ENCODE results near the gene SPATA6. TPM values are rescaled to one million over a fixed set of nuclear protein-coding genes. Genes with fewer than 3 reads are reported as not detected.

The SPATA6 gene
- total and polyA plus RNA-seq, 2 of the 13 experiments (the other 11 are each of a cell fraction or from before 2014, with no cell fraction given): 0.81 to 3.3 TPM

DNA sequence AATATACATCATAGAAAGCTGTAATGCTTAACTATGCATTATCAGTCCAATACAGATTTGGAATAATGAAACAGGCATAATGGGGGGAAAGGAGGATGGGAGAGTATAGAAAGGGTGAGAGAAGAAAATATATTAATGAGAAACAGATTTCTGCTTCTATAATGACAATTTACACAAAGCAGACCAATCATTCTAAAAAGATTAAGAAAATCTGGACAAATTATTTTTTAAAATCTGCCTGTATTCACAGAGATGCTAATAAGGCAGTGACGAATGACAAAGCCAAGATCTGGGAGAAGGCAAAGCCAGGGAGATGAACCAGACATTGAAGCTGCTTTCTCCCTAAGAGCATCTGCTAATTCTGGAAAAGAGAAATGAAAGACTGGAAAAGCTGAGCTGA lies 50.0 kb downstream of the SPATA6 start:
- intact Hi-C loops (cut with micrococcal nuclease; ENCODE audit: unreplicated experiment) (no loop called here), in situ Hi-C loops (cut with HindIII; ENCODE audit: extremely low pct_ligation_motif_present, low pct_unique_long_range_greater_than_20kb) (no loop called here)
- Histone ChIP-seq H2AFZ (ENCODE audit: low read length) (no peak overlapping the region), H3K79me2 (ENCODE audit: insufficient read depth, low read length) (no peaks in the 10 kb centered on the region), H4K20me1 (ENCODE audit: insufficient read depth, low read length) (no peaks in the 10 kb centered on the region), H3K27me3 (ENCODE audit: control insufficient read depth in 1 of 2, insufficient read depth in 2 of 2, low read length in 2 of 2) (no peaks in the 10 kb centered on the region), H3K9ac (ENCODE audit: insufficient read depth, low read depth, low read length) (no peak overlapping the region), H3K4me2 (ENCODE audit: low read depth, low read length) (no peak overlapping the region), H3K27ac (ENCODE audit: extremely low read length, insufficient read depth, low read length) (no peak overlapping the region), H3K4me3 (replicated peaks in 1 of 3; ENCODE audit: insufficient read depth in 1 of 3, low read depth in 2 of 3, low read length in 3 of 3) (no peak overlapping the region), H3K4me1 (ENCODE audit: insufficient read depth, low read length) (no peaks in the 10 kb centered on the region), H3K9me3 (ENCODE audit: low read length) (no peaks in the 10 kb centered on the region), H3K36me3 (replicated peaks in 1 of 2; ENCODE audit: control insufficient read depth in 1 of 2, insufficient read depth in 2 of 2, low read length in 2 of 2) (no peaks in the 10 kb centered on the region)
- ATAC-seq: no peak
- no TSS peak for BruUV-seq (replicated peaks)
- POLR2A ChIA-PET: no interaction called here
- TF ChIP-seq ZNF546 (CRISPR knock-in tag; conservative IDR thresholded peaks at IDR 0.05) (no peak), ZNF205 (CRISPR knock-in tag; IDR thresholded peaks at IDR 0.05) (no peak), ZNF367 (CRISPR knock-in tag; IDR thresholded peaks at IDR 0.05; ENCODE audit: borderline replicate concordance) (no peak), HNRNPH1 (optimal IDR thresholded peaks at IDR 0.05; ENCODE audit: low read depth, low read length) (no peak), POLR2G (IDR thresholded peaks at IDR 0.05; ENCODE audit: low read depth, low read length) (no peak), ZNF598 (CRISPR knock-in tag; IDR thresholded peaks at IDR 0.05; ENCODE audit: borderline replicate concordance) (no peak), ZNF343 (CRISPR knock-in tag; IDR thresholded peaks at IDR 0.05) (no peak), MED8 (CRISPR knock-in tag; IDR thresholded peaks at IDR 0.05; ENCODE audit: insufficient replicate concordance) (no peak), SMC3 (IDR thresholded peaks at IDR 0.05; ENCODE audit: low read length) (no peak), ZNF674 (CRISPR knock-in tag; IDR thresholded peaks at IDR 0.05; ENCODE audit: low read depth) (no peak), ZNF75D (CRISPR knock-in tag; IDR thresholded peaks at IDR 0.05; ENCODE audit: borderline replicate concordance) (no peak), ZIK1 (CRISPR knock-in tag; IDR thresholded peaks at IDR 0.05; ENCODE audit: borderline replicate concordance, low read depth) (no peak), ZFAT (CRISPR knock-in tag; conservative IDR thresholded peaks at IDR 0.05) (no peak), NFATC3 (CRISPR knock-in tag; IDR thresholded peaks at IDR 0.05) (no peak)
- TF ChIP-seq, protein P1, sequence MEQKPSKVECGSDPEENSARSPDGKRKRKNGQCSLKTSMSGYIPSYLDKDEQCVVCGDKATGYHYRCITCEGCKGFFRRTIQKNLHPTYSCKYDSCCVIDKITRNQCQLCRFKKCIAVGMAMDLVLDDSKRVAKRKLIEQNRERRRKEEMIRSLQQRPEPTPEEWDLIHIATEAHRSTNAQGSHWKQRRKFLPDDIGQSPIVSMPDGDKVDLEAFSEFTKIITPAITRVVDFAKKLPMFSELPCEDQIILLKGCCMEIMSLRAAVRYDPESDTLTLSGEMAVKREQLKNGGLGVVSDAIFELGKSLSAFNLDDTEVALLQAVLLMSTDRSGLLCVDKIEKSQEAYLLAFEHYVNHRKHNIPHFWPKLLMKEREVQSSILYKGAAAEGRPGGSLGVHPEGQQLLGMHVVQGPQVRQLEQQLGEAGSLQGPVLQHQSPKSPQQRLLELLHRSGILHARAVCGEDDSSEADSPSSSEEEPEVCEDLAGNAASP (CRISPR knock-in tag; IDR thresholded peaks at IDR 0.05; ENCODE audit: borderline replicate concordance): no peak
- TF ChIP-seq, protein P2, sequence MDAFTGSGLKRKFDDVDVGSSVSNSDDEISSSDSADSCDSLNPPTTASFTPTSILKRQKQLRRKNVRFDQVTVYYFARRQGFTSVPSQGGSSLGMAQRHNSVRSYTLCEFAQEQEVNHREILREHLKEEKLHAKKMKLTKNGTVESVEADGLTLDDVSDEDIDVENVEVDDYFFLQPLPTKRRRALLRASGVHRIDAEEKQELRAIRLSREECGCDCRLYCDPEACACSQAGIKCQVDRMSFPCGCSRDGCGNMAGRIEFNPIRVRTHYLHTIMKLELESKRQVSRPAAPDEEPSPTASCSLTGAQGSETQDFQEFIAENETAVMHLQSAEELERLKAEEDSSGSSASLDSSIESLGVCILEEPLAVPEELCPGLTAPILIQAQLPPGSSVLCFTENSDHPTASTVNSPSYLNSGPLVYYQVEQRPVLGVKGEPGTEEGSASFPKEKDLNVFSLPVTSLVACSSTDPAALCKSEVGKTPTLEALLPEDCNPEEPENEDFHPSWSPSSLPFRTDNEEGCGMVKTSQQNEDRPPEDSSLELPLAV (CRISPR knock-in tag; conservative IDR thresholded peaks at IDR 0.05; ENCODE audit: low read depth): no peak
- TF ChIP-seq, protein P3, sequence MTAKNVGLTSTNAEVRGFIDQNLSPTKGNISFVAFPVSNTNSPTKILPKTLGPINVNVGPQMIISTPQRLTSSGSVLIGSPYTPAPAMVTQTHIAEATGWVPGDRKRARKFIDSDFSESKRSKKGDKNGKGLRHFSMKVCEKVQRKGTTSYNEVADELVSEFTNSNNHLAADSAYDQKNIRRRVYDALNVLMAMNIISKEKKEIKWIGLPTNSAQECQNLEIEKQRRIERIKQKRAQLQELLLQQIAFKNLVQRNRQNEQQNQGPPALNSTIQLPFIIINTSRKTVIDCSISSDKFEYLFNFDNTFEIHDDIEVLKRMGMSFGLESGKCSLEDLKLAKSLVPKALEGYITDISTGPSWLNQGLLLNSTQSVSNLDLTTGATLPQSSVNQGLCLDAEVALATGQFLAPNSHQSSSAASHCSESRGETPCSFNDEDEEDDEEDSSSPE (CRISPR knock-in tag; IDR thresholded peaks at IDR 0.05): no peak
- TF ChIP-seq, protein P4, sequence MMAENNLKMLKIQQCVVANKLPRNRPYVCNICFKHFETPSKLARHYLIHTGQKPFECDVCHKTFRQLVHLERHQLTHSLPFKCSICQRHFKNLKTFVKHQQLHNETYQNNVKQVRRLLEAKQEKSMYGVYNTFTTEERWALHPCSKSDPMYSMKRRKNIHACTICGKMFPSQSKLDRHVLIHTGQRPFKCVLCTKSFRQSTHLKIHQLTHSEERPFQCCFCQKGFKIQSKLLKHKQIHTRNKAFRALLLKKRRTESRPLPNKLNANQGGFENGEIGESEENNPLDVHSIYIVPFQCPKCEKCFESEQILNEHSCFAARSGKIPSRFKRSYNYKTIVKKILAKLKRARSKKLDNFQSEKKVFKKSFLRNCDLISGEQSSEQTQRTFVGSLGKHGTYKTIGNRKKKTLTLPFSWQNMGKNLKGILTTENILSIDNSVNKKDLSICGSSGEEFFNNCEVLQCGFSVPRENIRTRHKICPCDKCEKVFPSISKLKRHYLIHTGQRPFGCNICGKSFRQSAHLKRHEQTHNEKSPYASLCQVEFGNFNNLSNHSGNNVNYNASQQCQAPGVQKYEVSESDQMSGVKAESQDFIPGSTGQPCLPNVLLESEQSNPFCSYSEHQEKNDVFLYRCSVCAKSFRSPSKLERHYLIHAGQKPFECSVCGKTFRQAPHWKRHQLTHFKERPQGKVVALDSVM (CRISPR knock-in tag; IDR thresholded peaks at IDR 0.05): no peak
- TF ChIP-seq, protein P5, sequence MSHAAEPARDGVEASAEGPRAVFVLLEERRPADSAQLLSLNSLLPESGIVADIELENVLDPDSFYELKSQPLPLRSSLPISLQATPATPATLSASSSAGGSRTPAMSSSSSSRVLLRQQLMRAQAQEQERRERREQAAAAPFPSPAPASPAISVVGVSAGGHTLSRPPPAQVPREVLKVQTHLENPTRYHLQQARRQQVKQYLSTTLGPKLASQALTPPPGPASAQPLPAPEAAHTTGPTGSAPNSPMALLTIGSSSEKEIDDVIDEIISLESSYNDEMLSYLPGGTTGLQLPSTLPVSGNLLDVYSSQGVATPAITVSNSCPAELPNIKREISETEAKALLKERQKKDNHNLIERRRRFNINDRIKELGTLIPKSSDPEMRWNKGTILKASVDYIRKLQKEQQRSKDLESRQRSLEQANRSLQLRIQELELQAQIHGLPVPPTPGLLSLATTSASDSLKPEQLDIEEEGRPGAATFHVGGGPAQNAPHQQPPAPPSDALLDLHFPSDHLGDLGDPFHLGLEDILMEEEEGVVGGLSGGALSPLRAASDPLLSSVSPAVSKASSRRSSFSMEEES (CRISPR knock-in tag; IDR thresholded peaks at IDR 0.05): no peak
- no peak for DNase-seq (ENCODE audit: low spot score)
- CTCF ChIA-PET (ENCODE audit: low intra/inter-chr PET ratio, low total read pairs): no interaction called here
- no peak for FAIRE-seq
- WGBS (ENCODE audit: low lambda C conversion rate): 60% methylated on average over 1 of the region's 1 CpG

Data from HepG2 (cell line).